HuH-7 (cell line): ENCODE results near the gene IGFBPL1.

ENCODE experiments used
- DNase-seq: peaks from one replicate; pipeline ENCODE4 v3.0.0; 2011; ENCODE audit warnings: low spot score

Gene IGFBPL1

DNA sequence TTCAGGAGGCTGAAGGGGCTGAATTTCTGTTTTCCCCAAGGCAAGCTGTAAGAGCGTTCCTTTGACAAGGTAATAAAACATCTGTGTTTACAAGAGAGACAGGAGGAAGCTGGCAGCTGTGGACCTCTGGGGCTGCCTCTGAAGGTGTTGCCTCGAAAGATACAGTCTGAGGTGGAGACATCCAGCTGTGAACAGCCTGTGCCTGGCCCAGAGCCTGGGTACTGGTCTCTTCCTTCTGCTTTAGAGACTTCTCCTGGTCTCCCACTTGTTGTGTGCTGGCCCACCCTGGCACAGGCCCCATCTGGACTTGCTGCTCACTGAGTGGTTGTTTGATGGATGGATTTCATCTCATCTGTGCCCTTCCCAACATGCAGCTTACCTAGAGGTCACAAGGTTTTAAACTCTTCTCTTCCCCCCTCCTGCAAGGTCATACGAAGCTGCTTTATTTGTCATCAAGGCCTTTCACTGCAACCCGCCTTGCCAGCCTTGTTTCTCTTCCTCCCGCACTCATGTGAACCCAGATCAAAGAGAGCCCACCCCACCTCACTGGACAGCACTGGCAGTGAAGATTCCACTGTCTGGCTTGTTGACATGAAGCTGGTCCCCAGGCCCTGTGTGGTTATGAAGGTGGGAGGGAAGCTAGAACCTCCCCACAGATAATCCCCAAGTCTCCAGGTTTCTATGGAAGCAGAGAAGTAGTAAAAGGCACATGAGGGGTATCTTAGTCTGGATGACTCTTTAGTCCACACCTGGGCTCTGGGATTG is 66.7 kb downstream of the IGFBPL1 start:
- no peak for DNase-seq

DNA sequence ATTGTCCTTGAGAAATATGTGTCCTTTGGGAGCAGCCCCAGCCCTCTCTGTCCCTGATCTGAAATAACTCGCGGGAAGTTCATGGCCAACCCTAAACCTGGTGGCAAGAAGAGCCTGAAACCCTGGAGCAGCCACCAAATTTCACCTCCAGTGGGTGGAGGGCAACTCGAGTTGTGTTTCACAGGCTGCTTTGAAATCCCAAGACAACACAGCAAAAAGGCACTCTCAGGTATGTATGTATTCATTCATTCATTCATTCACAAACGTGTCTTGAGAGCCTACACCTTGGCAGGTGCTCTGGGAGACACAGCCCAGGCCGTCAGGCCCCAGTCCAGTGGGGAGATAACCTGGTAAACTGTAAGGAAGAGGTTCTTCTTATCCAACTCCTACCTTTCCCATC is 67.4 kb downstream of the IGFBPL1 start:
- no peak for DNase-seq
